HG02798 (cell line): ENCODE measurements around the gene NLK.
"Not testable (repeated sequence)": the region's sequence is repeated elsewhere in the genome, so short reads cannot be mapped to it uniquely, and the experiment has no call there.

Experiments
- ATAC-seq: cut with Tn5 transposase; IDR thresholded peaks from one replicate; pipeline ENCODE4 v1.9.1; 2021; ENCODE audit warnings: mild to moderate bottlenecking; ENCODE audit not compliant: unreplicated experiment, poor library complexity

The NLK gene

GRCh38 chr17:28042657-28042720, at the start of gene NLK:
Gene NLK, plus strand, starts transcription at chr17:28042677. Its CDS starts 197 bp downstream, at chr17:28042874.
- ATAC-seq: no peak

- no peak for ATAC-seq
These were observed 49.2 kb upstream of the NLK start for GRCh38 chr17:27993161-27993695.

GRCh38 chr17:27993723-27994310, 48.7 kb upstream of the NLK start:
- ATAC-seq: no peak

GRCh38 chr17:27994586-27994985, 47.9 kb upstream of the NLK start:
- ATAC-seq: no peak

GRCh38 chr17:27995554-27995953, 46.9 kb upstream of the NLK start:
- no peak for ATAC-seq

GRCh38 chr17:27996202-27997043, 46.1 kb upstream of the NLK start:
- ATAC-seq: no peak

GRCh38 chr17:27997044-27997401, 45.5 kb upstream of the NLK start:
- no peak for ATAC-seq

GRCh38 chr17:27997522-27997921, 45.0 kb upstream of the NLK start:
- ATAC-seq: no peak

- no peak for ATAC-seq
These were observed 41.3 kb upstream of the NLK start for GRCh38 chr17:28001149-28001548.

- ATAC-seq: no peak
These were observed 38.1 kb upstream of the NLK start for GRCh38 chr17:28004344-28004743.

- ATAC-seq: not testable (repeated sequence)
These were observed 34.6 kb upstream of the NLK start for GRCh38 chr17:28007925-28008324.

GRCh38 chr17:28008513-28008912, 34.0 kb upstream of the NLK start:
- ATAC-seq: no peak

GRCh38 chr17:28010406-28010805, 32.1 kb upstream of the NLK start:
- no peak for ATAC-seq

- no peak for ATAC-seq
These were observed 23.9 kb upstream of the NLK start for GRCh38 chr17:28018439-28019070.

- no peak for ATAC-seq
These were observed 22.0 kb upstream of the NLK start for GRCh38 chr17:28020515-28020914.

- no peak for ATAC-seq
These were observed 13.4 kb upstream of the NLK start for GRCh38 chr17:28029044-28029443.

GRCh38 chr17:28030386-28030785, 12.1 kb upstream of the NLK start:
- ATAC-seq: no peak

GRCh38 chr17:28031174-28031573, 11.3 kb upstream of the NLK start:
- ATAC-seq: no peak

- ATAC-seq: no peak
These were observed 8.3 kb upstream of the NLK start for GRCh38 chr17:28033972-28034714.

GRCh38 chr17:28035452-28035851, 7.0 kb upstream of the NLK start:
- not testable (repeated sequence) for ATAC-seq

- ATAC-seq: not testable (repeated sequence)
These were observed 6.6 kb upstream of the NLK start for GRCh38 chr17:28035884-28036283.
